ENCODE data around the gene CPPED1. TPM values are rescaled to one million over a fixed set of nuclear protein-coding genes. Genes with fewer than 3 reads are reported as not detected.

Gene CPPED1
- total RNA-seq, 1 donor from 2014 or later = 4.4 TPM

DNA sequence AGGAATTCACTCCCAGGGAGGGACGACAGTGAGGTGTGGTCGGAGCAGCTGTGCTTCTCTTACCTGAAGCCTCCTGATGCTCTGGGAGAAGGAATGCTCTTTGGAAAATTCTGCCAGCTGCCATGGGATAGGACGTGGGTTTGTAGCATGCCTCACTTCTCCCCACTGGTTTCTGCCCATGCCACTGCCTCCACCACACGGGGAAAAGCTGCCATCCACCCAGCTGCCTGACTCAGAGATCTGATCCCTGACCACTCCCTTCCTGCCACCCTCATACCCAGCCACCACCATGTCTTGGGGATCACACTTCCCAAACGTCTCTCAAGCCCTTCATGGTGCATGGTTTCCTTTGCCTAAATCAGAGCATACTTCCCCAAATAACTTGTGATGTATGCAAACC, 80.0 kb downstream of the CPPED1 start:
- Mint-ChIP-seq H3K27ac (no peak overlapping the region), H3K36me3 (ENCODE audit: low read depth) (peaks cover 2% of the 10 kb centered on the region), H3K4me1 (no peaks in the 10 kb centered on the region), H3K4me3 (no peak overlapping the region), H3K9me3 (no peaks in the 10 kb centered on the region), H3K27me3 (no peaks in the 10 kb centered on the region)
- intact Hi-C loops (cut with micrococcal nuclease) = no loop called here
- DNase-seq = no peak

DNA sequence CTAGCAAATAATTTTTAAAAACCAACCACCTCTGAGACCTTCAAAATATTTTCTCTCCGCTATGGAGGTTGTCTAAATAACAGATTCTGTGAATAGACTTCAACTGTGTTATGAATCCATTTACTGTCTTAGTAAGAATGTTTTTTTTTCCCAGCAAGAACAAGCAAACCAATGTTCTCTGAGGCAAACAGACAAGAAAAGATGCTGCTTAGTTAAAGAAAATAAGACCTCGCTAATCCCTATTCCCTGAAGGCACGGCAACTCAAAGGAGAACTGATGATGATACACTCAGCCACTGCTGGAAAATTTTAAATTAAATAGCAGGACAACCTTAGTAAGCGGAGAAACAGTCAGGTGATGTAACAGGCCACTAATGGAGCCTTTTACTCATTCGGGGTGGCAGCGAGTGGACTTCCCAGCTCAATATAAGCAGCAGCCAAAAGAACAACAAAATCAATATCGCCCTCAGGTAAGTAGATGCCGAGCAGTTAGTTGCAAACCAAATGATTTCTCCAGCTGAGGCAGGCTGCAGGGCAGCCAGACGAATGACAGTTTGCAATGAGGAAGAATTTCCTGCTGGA, 81.8 kb downstream of the CPPED1 start:
- Mint-ChIP-seq H3K9me3 (no peaks in the 10 kb centered on the region), H3K4me1 (no peaks in the 10 kb centered on the region), H3K36me3 (ENCODE audit: low read depth) (peaks cover 2% of the 10 kb centered on the region), H3K4me3 (no peak overlapping the region), H3K27ac (no peak overlapping the region), H3K27me3 (no peaks in the 10 kb centered on the region)
- intact Hi-C loops (cut with micrococcal nuclease) = no loop called here
- no peak for DNase-seq

DNA sequence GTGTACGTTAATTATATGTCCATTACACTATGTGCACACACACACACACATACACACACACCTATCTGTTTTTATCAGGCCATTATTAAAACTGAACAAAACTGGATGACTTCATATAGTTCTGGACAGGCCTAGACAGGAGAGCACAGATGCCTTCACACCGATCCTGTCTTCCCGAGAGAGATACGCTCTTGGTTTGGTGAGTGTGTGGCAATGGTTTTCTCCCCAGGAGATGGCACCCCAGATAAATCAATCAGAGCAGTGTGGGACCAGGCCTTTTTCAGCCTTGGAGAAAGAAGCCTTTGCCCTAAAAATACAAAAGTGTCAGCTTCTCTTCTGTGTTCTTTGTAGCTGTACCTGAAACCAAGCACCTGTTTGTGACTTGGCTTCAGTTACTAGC, 83.7 kb downstream of the CPPED1 start:
- DNase-seq = no peak
- Mint-ChIP-seq H3K4me3 (no peak overlapping the region), H3K36me3 (ENCODE audit: low read depth) (peaks cover 4% of the 10 kb centered on the region), H3K27me3 (no peaks in the 10 kb centered on the region), H3K4me1 (no peaks in the 10 kb centered on the region), H3K9me3 (peaks cover 8% of the 10 kb centered on the region), H3K27ac (no peak overlapping the region)
- intact Hi-C loops (cut with micrococcal nuclease) = no loop called here

DNA sequence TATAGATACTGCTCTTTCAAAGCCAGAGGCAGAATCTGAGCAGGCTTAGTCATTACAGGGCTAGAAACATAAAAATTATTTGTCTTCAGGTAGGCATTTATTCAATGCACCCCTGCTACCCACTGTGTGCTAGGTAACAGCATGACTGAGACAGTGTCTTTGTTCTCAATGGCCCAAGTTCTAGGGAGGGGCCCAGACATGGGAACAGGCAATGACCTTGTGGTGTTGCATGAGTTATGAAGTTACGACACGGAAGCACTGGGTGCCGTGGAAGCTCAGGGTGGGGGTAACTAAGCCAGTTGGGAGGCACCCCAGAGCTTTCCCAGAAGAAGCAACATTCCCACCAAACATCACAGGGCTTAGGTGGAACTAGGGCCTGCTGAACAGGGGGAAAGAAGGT, 87.0 kb downstream of the CPPED1 start:
- intact Hi-C loops (cut with micrococcal nuclease) = no loop called here
- no peak for DNase-seq
- Mint-ChIP-seq H3K9me3 (peaks cover 10% of the 10 kb centered on the region), H3K4me3 (no peak overlapping the region), H3K4me1 (no peaks in the 10 kb centered on the region), H3K27ac (no peak overlapping the region), H3K27me3 (no peaks in the 10 kb centered on the region), H3K36me3 (ENCODE audit: low read depth) (peaks cover 6% of the 10 kb centered on the region)

DNA sequence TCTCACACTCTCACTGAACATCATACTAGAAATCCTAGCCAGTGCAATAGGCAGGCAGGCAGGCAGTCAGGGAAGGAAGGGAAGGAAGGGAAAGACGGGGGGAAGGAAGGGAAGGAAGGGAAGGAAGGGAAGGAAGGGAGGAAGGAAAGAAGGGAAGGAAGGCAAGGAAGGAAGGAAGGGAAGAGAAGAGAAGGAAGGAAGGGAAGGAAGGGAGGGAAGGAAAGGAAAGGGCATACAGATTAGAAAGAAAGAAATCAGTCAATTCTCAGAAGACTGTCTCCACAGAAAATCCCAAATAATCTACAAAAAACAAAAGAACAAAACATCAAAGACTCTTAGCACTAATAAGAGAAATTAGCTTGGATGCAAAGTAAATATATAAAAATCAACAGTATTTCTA, 93.9 kb downstream of the CPPED1 start:
- intact Hi-C loops (cut with micrococcal nuclease) = no loop called here
- H3K4me1 Mint-ChIP-seq = no peaks in the 10 kb centered on the region
- H3K27ac Mint-ChIP-seq = no peak overlapping the region
- H3K4me3 Mint-ChIP-seq = no peak overlapping the region
- no peaks in the 10 kb centered on the region for H3K27me3 Mint-ChIP-seq
- H3K9me3 Mint-ChIP-seq = peaks cover under 1% of the 10 kb centered on the region
- H3K36me3 Mint-ChIP-seq (ENCODE audit: low read depth) = peaks cover under 1% of the 10 kb centered on the region
- DNase-seq = no peak

DNA sequence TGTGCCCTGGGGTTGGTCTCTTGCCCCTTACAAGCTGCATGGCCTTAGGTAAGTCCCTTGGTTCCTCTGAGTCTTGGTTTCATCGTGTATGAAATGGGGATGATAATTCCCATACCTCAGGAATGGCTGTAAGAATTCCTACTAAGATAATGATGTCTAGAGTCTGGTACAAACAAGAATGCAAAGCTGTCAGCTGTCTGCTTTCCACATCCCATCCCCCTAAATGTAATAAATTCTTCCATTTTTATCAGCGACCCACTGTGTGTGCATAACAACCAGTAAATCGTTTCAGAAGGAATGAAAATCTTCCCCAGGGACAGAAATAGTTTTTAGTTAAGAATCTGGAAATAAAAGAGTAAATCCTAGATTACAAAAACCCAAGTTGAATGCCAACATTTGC, 95.4 kb downstream of the CPPED1 start:
- H3K4me1 Mint-ChIP-seq = no peaks in the 10 kb centered on the region
- intact Hi-C loops (cut with micrococcal nuclease) = no loop called here
- H3K9me3 Mint-ChIP-seq = no peaks in the 10 kb centered on the region
- no peak for DNase-seq
- H3K36me3 Mint-ChIP-seq (ENCODE audit: low read depth) = no peaks in the 10 kb centered on the region
- H3K27ac Mint-ChIP-seq = no peak overlapping the region
- no peaks in the 10 kb centered on the region for H3K27me3 Mint-ChIP-seq
- no peak overlapping the region for H3K4me3 Mint-ChIP-seq

DNA sequence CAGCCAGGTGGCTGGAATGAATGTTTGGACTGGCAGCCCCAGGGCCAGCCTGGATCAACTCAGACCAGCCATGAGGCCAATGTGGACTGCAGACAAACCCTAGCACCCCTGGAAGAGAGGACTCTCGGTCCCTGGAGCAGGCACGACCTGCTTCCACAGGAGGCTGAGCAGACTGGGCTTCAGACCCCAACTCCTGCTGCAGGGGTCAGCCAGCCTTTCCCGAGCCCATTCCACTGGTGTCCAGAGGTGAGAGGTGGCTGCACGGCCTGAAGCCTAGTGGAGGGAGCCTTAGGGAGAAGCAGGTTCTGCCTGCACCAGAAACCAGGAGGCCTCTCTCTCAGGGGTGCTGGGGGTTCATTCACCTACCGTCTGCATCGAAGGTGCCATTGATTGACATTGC, 97.1 kb downstream of the CPPED1 start:
- no peaks in the 10 kb centered on the region for H3K9me3 Mint-ChIP-seq
- H3K27ac Mint-ChIP-seq = no peak overlapping the region
- intact Hi-C loops (cut with micrococcal nuclease) = no loop called here
- no peaks in the 10 kb centered on the region for H3K4me1 Mint-ChIP-seq
- peaks cover 5% of the 10 kb centered on the region for H3K36me3 Mint-ChIP-seq (ENCODE audit: low read depth)
- no peak overlapping the region for H3K4me3 Mint-ChIP-seq
- no peak for DNase-seq
- H3K27me3 Mint-ChIP-seq = no peaks in the 10 kb centered on the region

DNA sequence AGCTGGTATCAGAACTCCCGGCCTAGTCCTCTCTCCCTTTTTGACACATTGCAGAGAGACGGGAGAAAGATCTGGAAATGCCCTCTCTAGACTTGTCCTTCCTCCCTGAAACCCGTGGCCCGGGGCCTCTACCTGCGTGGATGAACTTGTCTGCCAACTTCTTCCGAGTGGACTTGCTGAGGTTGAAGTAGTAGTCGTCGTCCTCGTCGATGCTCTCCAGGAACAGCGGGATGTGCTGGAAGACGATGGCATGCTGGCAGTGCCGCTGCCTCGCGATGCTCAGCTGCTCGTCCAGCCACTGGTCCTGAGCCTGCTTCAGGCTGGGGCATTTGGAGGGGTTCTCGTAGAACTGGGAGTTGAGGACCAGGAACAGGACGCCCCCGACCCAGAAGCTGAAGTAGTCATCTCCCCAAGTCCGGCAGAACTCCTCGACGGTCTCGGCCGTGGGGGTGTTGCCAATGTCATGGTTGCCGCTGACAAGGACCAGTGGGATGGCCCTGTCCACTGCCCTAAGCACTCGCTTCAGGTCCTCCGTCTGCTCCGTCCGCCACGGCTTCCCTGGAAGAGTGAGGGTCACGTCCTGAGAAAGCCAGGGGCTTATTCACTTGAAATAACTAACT, 99.1 kb downstream of the CPPED1 start:
- Mint-ChIP-seq H3K27ac (no peak overlapping the region), H3K9me3 (no peaks in the 10 kb centered on the region), H3K36me3 (ENCODE audit: low read depth) (peaks cover 9% of the 10 kb centered on the region)

DNA sequence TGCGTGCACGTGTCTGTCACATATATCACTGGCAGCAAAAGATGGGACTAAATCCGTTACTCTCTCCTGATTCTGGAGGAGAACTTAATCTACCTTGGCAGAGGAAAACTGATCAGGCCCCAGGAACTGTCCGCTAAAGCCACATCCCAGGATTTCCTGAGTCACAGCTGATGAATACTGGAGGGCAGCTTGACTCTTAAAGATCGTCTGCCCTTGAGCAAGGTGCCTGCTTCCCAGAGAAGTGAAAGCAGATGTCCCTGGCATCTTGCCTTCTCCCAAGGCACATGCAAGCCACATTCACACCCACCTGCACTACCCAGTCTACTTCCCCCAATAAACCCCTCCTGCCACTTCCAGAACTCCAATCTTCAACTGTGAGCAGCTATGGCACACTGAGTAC, 99.8 kb downstream of the CPPED1 start:
- H3K27ac Mint-ChIP-seq = no peak overlapping the region
- H3K4me1 Mint-ChIP-seq = peaks cover 7% of the 10 kb centered on the region
- no peaks in the 10 kb centered on the region for H3K9me3 Mint-ChIP-seq
- no peak for DNase-seq
- intact Hi-C loops (cut with micrococcal nuclease) = no loop called here
- H3K27me3 Mint-ChIP-seq = no peaks in the 10 kb centered on the region
- H3K36me3 Mint-ChIP-seq (ENCODE audit: low read depth) = peaks cover 10% of the 10 kb centered on the region
- H3K4me3 Mint-ChIP-seq = no peak overlapping the region

More for the DNA sequence above, 99.1 kb downstream of the CPPED1 start:
- H3K4me3 Mint-ChIP-seq = no peak overlapping the region
- DNase-seq = no peak
- H3K4me1 Mint-ChIP-seq = peaks cover 2% of the 10 kb centered on the region
- intact Hi-C loops (cut with micrococcal nuclease) = no loop called here
- H3K27me3 Mint-ChIP-seq = no peaks in the 10 kb centered on the region

DNA sequence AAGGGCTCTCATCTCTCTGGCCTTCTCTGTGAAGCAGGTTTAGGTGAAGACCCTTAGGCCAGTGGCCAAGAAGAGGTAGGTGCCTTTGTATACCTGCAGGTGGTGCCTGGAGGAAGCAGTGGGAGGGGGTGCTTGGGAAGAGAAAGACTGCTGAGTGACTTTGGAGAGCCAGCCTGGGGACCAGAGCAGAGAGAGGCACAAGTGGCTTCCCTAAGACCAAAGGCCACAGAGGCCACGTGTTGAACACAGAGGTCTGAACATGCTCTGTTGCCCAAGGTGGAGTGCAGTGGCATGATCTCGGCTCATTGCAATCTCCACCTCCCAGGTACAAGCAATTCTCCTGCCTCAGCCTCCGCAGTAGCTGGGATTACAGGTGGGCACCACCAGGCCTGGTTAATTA, 103.5 kb downstream of the CPPED1 start:
- H3K4me1 Mint-ChIP-seq = peaks cover 10% of the 10 kb centered on the region
- H3K27me3 Mint-ChIP-seq = no peaks in the 10 kb centered on the region
- H3K4me3 Mint-ChIP-seq = no peak overlapping the region
- H3K27ac Mint-ChIP-seq = no peak overlapping the region
- no peak for DNase-seq
- intact Hi-C loops (cut with micrococcal nuclease) = no loop called here
- H3K36me3 Mint-ChIP-seq (ENCODE audit: low read depth) = peaks cover 13% of the 10 kb centered on the region
- H3K9me3 Mint-ChIP-seq = no peaks in the 10 kb centered on the region

DNA sequence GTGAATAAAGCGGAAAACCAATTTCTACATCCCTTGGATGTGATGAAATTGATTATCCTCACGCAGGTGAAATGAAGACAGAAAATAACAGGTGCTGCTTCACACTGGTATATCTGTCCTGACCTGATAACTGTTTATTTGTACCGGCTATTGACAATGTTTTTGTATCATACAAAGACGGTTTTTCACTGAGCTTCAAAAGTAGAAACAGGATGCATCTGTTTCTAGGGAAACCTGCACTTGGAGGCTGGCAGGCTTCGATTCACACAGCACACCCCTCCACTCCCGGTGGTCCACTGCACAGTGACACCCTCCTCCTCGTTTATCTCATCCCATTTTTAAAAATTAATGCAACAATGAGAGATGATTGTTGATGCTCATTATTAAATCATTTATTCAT, 104.5 kb downstream of the CPPED1 start:
- no peak overlapping the region for H3K4me3 Mint-ChIP-seq
- H3K36me3 Mint-ChIP-seq (ENCODE audit: low read depth) = peaks cover 13% of the 10 kb centered on the region
- no peak overlapping the region for H3K27ac Mint-ChIP-seq
- peaks cover 10% of the 10 kb centered on the region for H3K4me1 Mint-ChIP-seq
- no peaks in the 10 kb centered on the region for H3K27me3 Mint-ChIP-seq
- DNase-seq = no peak
- intact Hi-C loops (cut with micrococcal nuclease) = no loop called here
- no peaks in the 10 kb centered on the region for H3K9me3 Mint-ChIP-seq

DNA sequence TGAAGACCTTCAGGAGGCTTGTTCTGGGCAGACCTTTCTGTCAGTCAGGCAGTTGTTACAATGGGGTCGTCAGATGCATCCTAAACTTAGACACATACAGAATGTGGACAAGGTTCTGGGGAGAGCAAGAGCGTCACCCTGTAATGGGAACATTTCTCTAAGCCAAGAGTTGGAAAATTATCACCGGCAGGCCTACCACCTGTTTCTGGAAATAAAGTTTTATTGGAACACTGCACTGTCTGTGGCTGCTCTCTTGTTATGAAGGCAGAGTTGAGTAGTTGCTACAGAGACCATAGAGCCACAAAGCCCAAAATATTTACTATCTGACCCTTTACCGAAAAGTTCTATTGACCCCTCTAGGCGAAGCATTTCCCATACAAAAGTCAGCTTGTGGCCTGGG, 106.2 kb downstream of the CPPED1 start:
- peaks cover 15% of the 10 kb centered on the region for H3K36me3 Mint-ChIP-seq (ENCODE audit: low read depth)
- H3K9me3 Mint-ChIP-seq = no peaks in the 10 kb centered on the region
- H3K4me3 Mint-ChIP-seq = no peak overlapping the region
- peaks cover 10% of the 10 kb centered on the region for H3K4me1 Mint-ChIP-seq
- H3K27me3 Mint-ChIP-seq = no peaks in the 10 kb centered on the region
- intact Hi-C loops (cut with micrococcal nuclease) = no loop called here
- no peak for DNase-seq
- H3K27ac Mint-ChIP-seq = no peak overlapping the region

DNA sequence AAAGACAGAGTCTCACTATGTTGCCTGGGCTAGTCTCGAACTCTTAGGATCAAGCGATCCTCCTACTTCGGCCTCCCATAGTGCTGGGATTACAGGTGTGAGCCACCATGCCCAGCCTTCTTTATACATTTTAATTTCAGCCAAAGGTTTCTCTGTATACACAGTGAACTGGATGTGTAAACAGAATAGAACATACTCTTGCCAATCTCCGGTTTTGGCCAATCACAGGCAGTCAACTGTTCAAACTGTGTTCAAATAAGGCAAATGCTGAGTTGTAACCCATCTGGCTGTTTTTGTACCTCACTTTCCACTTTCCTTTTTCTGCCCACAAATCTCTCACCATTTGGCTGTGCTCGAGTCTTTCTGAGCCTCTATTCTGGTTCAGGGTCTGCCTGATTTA, 108.2 kb downstream of the CPPED1 start:
- no peaks in the 10 kb centered on the region for H3K27me3 Mint-ChIP-seq
- peaks cover 10% of the 10 kb centered on the region for H3K4me1 Mint-ChIP-seq
- intact Hi-C loops (cut with micrococcal nuclease) = no loop called here
- no peak overlapping the region for H3K4me3 Mint-ChIP-seq
- H3K27ac Mint-ChIP-seq = no peak overlapping the region
- H3K36me3 Mint-ChIP-seq (ENCODE audit: low read depth) = peaks cover 11% of the 10 kb centered on the region
- DNase-seq = no peak
- no peaks in the 10 kb centered on the region for H3K9me3 Mint-ChIP-seq

DNA sequence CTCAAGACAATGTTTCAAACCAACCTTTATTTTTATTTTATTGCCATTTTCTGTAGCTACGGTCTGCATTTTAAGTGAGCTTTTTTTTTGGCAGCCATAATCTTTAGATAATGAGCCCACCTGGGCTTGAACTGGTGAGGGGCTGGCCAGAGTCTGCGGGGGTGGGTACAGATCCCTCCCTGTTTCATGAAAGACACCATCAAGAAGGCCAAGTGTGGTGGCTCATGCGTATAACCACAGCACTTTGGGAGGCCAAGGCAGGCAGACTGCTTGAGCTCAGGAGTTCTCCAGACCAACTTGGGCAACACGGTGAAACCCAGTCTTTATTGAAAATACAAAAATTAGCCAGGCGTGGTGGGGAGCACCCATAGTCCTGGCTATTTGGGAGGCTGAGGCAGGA, 113.7 kb downstream of the CPPED1 start:
- no peak overlapping the region for H3K4me3 Mint-ChIP-seq

More for the DNA sequence above, 113.7 kb downstream of the CPPED1 start:
- Mint-ChIP-seq H3K27ac (no peak overlapping the region), H3K9me3 (no peaks in the 10 kb centered on the region), H3K27me3 (no peaks in the 10 kb centered on the region), H3K36me3 (ENCODE audit: low read depth) (peaks cover 5% of the 10 kb centered on the region), H3K4me1 (peaks cover 4% of the 10 kb centered on the region)
- intact Hi-C loops (cut with micrococcal nuclease) = no loop called here
- no peak for DNase-seq
